ENCODE measurements around the gene PHACTR3. TPM values are rescaled to one million over a fixed set of nuclear protein-coding genes. Genes with fewer than 3 reads are reported as not detected.

The PHACTR3 gene
- total and polyA plus RNA-seq, 10 donors, result 1.4 to 15.0 (median 8.6) TPM

- intact Hi-C loops (cut with DNase I; ENCODE audit: low total_unique reads), result no loop called here
- H3K36me3 ChIP-seq, result no peaks in the 10 kb centered on the region
- WGBS, 5 donors, result 51 to 58% (median 54%) methylated on average over 8 of the region's 8 CpGs
- no peaks in the 10 kb centered on the region for H3K9me3 ChIP-seq
- peak in 1 of 3 donors; percentile 52 for TF ChIP-seq POLR2AphosphoS5 (IDR thresholded peaks at IDR 0.05)
- TF ChIP-seq POLR2A (IDR thresholded peaks at IDR 0.05), result no peak
- peak overlapping the region in 5 of 8 donors; percentile 28 to 63 (median 53) for H3K27ac ChIP-seq
- peaks cover 0 to 64% (median 21%) of the 10 kb centered on the region in 7 donors for H3K27me3 ChIP-seq (replicated peaks in 1 of 7)
- peak; percentile 24 for DNase-seq
- peak overlapping the region in 3 of 8 donors; percentile 6 to 17 (median 11) for H3K4me3 ChIP-seq
- peaks cover 0 to 50% (median 5%) of the 10 kb centered on the region in 6 donors for H3K4me1 ChIP-seq
These were observed 24.0 kb upstream of the PHACTR3 start for GRCh38 chr20:59580146-59580946.

DNA sequence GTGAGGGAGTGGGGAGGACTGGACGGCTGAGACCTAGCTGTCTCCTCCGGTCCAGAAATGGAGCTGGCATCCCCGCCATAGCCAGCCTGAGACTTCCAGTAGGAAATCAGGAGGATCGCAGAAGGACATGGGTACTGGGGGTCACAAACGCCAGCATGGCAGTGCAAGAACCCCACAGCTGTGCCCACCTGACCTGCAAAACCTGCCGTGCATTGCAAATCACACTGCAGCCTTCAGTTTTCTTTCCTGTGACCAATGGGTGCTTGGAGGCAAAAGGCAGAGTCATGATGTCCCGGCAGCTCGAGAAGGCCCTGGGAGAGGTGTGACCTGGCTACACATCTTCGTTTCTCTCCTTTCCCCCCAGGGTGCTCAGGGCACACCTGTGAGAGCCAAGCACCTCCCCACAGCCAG lies 23.3 kb upstream of the PHACTR3 start:
- peak overlapping the region in 5 of 8 donors; percentile 18 to 49 (median 28) for H3K27ac ChIP-seq
- H3K36me3 ChIP-seq, result no peaks in the 10 kb centered on the region
- H3K4me3 ChIP-seq, result no peak overlapping the region
- no peaks in the 10 kb centered on the region for H3K9me3 ChIP-seq
- intact Hi-C loops (cut with DNase I; ENCODE audit: low total_unique reads), result no loop called here
- WGBS, 5 donors, result 69 to 74% (median 71%) methylated on average over 6 to 9 of the region's 9 CpGs
- peak; percentile 36 for DNase-seq
- peaks cover 0 to 62% (median 21%) of the 10 kb centered on the region in 7 donors for H3K27me3 ChIP-seq (replicated peaks in 1 of 7)
- TF ChIP-seq POLR2A (IDR thresholded peaks at IDR 0.05), result no peak
- TF ChIP-seq CTCF (IDR thresholded peaks at IDR 0.05 in 8 of 11, conservative IDR thresholded peaks at IDR 0.05 in 3 of 11), result no peak
- TF ChIP-seq POLR2AphosphoS5 (IDR thresholded peaks at IDR 0.05), result no peak
- H3K4me1 ChIP-seq, result peaks cover 0 to 50% (median 7%) of the 10 kb centered on the region in 6 donors

DNA sequence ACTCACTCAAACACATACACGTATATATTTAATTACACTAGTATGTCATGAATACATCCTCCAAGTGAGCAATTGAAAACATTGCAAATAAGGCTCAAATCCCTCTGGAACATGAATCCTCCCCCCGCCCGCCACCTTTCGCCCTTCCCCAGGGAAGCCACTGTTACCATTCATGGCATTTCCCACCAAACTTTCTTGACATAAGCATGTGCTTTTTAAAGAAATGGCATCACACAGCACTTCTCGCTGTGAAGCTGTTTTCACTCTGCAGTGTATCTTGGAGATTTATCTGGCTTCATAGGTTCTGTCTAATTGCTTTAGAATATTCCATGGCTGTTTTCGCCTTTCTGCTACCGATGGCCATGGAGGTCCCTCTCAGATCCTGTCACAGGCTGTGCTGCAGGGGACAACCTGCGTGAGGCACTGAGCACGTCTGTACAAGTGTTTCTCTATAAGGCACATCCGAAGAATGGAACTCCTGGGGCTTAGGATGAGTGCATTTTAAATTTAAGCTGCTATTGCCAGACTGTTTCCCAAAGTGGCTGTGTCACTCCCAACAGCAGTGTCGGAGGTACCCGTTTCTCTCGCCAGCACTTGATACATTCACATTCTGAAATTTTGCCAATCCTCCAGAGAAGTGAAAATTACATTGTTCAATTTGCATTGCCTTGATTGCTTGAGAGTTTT lies 22.2 kb upstream of the PHACTR3 start:
- Histone ChIP-seq H3K27ac (no peak overlapping the region), H3K36me3 (no peaks in the 10 kb centered on the region), H3K9me3 (no peaks in the 10 kb centered on the region), H3K27me3 (replicated peaks in 1 of 7) (peaks cover 0 to 60% (median 14%) of the 10 kb centered on the region in 7 donors), H3K4me3 (no peak overlapping the region), H3K4me1 (peaks cover 0 to 50% (median 4%) of the 10 kb centered on the region in 6 donors)
- TF ChIP-seq POLR2AphosphoS5 (IDR thresholded peaks at IDR 0.05) (no peak), POLR2A (IDR thresholded peaks at IDR 0.05) (no peak), CTCF (IDR thresholded peaks at IDR 0.05 in 8 of 11, conservative IDR thresholded peaks at IDR 0.05 in 3 of 11) (no peak)
- peak; percentile 17 for DNase-seq
- intact Hi-C loops (cut with DNase I; ENCODE audit: low total_unique reads), result no loop called here
- 81 to 91% (median 87%) methylated on average over 13 of the region's 13 CpGs for WGBS, 5 donors

GRCh38 chr20:59583428-59584277 lies 20.7 kb upstream of the PHACTR3 start:
- peak overlapping the region in 6 of 8 donors; percentile 26 to 57 (median 42) for H3K27ac ChIP-seq
- H3K27me3 ChIP-seq (replicated peaks in 1 of 7), result peaks cover 0 to 51% (median 1%) of the 10 kb centered on the region in 7 donors
- TF ChIP-seq POLR2AphosphoS5 (IDR thresholded peaks at IDR 0.05), result peak; percentile 51 to 80 (median 71)
- no peak for TF ChIP-seq CTCF (IDR thresholded peaks at IDR 0.05 in 8 of 11, conservative IDR thresholded peaks at IDR 0.05 in 3 of 11)
- TF ChIP-seq POLR2A (IDR thresholded peaks at IDR 0.05), result no peak
- H3K9me3 ChIP-seq, result peaks cover 0 to 6% (median 0%) of the 10 kb centered on the region in 8 donors
- peaks cover 0 to 50% (median 4%) of the 10 kb centered on the region in 6 donors for H3K4me1 ChIP-seq
- no peak overlapping the region for H3K4me3 ChIP-seq
- intact Hi-C loops (cut with DNase I; ENCODE audit: low total_unique reads), result no loop called here
- no peaks in the 10 kb centered on the region for H3K36me3 ChIP-seq
- 75 to 82% (median 82%) methylated on average over 31 of the region's 31 CpGs for WGBS, 5 donors
- DNase-seq, result peak; percentile 75

All from spleen (tissue), 11 donors.